ENCODE results near the gene CCDC174.

GRCh38 chr3:14691239-14691638 is 39.7 kb downstream of the CCDC174 start:
- TF ChIP-seq BHLHE40 (IDR thresholded peaks at IDR 0.05; ENCODE audit: low read depth, low read length) (no peak), EP300 (IDR thresholded peaks at IDR 0.05) (no peak)

Measured in A549 (cell line).